ENCODE measurements around the gene C19orf85. TPM values are rescaled to one million over a fixed set of nuclear protein-coding genes. Genes with fewer than 3 reads are reported as not detected.

C19orf85 gene
- total and polyA plus RNA-seq, 12 donors, result not detected

DNA sequence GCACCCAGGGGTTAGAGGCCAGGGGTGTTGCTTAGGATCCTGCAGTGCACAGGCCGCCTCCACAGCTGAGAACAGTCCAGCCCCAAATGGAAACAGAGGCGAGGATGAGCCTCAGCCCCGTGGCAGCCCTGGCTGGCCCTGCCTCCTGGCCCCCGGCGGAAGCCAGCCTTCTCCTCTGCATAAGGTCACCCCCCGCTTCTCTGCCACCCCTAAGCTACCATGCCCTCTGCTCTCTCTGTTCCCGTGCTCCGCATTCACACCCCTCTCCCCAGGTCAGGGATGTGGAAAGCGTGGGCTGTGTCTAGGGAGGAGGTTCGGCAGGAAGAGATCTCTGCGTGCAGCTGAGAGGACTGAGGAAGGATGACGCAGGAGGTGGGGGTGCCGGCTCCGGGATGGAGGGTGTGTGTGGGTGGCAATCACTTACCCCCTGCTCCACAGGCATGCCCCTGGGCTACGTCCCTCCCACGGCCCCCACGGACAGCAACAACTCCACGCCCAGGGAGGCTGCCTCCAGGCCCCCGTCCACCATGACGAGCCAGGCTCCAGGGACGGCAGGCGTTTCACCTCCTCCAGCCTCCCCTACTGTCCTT is 29.7 kb upstream of the C19orf85 start:
- TF ChIP-seq, protein P1, sequence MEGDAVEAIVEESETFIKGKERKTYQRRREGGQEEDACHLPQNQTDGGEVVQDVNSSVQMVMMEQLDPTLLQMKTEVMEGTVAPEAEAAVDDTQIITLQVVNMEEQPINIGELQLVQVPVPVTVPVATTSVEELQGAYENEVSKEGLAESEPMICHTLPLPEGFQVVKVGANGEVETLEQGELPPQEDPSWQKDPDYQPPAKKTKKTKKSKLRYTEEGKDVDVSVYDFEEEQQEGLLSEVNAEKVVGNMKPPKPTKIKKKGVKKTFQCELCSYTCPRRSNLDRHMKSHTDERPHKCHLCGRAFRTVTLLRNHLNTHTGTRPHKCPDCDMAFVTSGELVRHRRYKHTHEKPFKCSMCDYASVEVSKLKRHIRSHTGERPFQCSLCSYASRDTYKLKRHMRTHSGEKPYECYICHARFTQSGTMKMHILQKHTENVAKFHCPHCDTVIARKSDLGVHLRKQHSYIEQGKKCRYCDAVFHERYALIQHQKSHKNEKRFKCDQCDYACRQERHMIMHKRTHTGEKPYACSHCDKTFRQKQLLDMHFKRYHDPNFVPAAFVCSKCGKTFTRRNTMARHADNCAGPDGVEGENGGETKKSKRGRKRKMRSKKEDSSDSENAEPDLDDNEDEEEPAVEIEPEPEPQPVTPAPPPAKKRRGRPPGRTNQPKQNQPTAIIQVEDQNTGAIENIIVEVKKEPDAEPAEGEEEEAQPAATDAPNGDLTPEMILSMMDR (IDR thresholded peaks at IDR 0.05), result no peak
- Histone ChIP-seq H3K27me3 (peaks cover 0 to 25% (median 2%) of the 10 kb centered on the region in 7 donors), H3K4me3 (peak overlapping the region; percentile 2 to 59 (median 50)), H3K9me3 (no peaks in the 10 kb centered on the region), H3K27ac (peak overlapping the region; percentile 80 to 97 (median 89)), H3K4me1 (peaks cover 6 to 39% (median 14%) of the 10 kb centered on the region in 9 donors), H3K36me3 (peaks cover 0 to 34% (median 0%) of the 10 kb centered on the region in 9 donors)
- 22 to 35% methylated on average over 22 of the region's 22 CpGs for WGBS, 2 donors
- intact Hi-C loops (cut with DNase I), result no loop called here
- ATAC-seq (peak; percentile 71 to 92 (median 88)), DNase-seq (peak; percentile 68 to 76)

DNA sequence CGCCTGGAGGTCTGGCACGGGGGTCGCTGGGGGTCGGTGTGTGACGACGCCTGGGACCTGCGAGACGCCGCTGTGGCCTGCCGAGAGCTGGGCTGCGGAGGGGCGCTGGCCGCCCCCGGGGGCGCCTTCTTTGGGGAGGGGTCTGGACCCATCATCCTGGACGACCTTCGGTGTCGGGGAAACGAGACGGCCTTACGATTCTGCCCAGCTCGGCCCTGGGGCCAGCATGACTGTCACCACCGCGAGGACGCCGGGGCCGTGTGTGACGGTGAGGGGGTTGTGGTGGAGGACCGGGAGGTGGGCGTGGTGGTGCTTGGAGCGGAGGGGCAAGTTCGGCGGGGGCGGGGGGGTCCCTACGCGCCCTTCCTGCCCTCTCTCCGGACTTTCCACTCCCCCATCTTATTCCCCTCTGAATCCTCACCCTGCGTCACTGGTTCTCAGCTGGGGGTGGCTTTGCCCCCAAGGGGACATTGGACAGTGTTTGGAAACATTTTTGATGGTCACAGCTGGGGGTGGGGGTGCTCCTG is 29.2 kb upstream of the C19orf85 start:
- Histone ChIP-seq H3K36me3 (peaks cover 0 to 29% (median 0%) of the 10 kb centered on the region in 9 donors), H3K4me3 (peak overlapping the region in 9 of 10 donors; percentile 21 to 59 (median 55)), H3K4me1 (peaks cover 6 to 39% (median 14%) of the 10 kb centered on the region in 9 donors), H3K27me3 (peaks cover 0 to 25% (median 4%) of the 10 kb centered on the region in 7 donors), H3K27ac (peak overlapping the region; percentile 80 to 97 (median 89)), H3K9me3 (no peaks in the 10 kb centered on the region)
- intact Hi-C loops (cut with DNase I), result no loop called here
- TF ChIP-seq, protein P1 (IDR thresholded peaks at IDR 0.05), result no peak
- WGBS, 2 donors, result 19 to 25% methylated on average over 31 to 38 of the region's 38 CpGs
- DNase-seq (no peak), ATAC-seq (peak in 7 of 8 donors; percentile 7 to 52 (median 27))

DNA sequence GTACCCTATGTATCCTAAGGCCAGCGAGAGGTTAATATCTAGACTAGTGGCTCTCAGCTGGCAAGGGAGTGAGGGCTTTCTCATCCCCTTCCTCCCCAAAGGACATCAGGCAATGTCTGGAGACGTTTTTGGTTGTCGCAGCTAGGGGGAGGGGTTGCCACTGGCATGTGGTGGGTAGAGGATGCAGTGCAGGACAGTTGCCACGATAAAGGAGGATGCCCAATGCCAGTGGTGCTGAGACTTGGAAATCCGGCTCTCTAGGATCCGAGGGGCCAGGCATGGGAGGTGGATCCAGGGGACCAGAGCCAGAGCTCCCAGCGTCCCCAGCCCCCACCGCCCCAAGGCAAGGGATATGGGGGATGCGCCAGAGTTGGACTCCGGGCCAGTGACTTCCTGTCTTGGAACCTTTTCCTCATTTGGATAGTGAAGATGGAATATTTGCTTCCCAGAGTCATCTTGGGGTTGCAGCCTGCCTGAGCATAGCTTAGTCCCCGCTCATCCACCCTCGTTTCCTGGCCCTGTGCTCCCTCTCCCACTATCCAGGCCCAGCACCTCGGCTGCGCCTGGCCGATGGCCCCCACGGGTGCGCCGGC is 28.6 kb upstream of the C19orf85 start:
- Histone ChIP-seq H3K4me1 (peaks cover 6 to 42% (median 14%) of the 10 kb centered on the region in 9 donors), H3K27me3 (peaks cover 0 to 25% (median 4%) of the 10 kb centered on the region in 7 donors), H3K9me3 (no peaks in the 10 kb centered on the region), H3K36me3 (peaks cover 0 to 23% (median 0%) of the 10 kb centered on the region in 9 donors), H3K27ac (peak overlapping the region; percentile 80 to 97 (median 89)), H3K4me3 (peak overlapping the region in 9 of 10 donors; percentile 21 to 59 (median 55))
- TF ChIP-seq, protein P1 (IDR thresholded peaks at IDR 0.05), result peak in 1 of 9 donors; percentile 7
- intact Hi-C loops (cut with DNase I), result no loop called here
- WGBS, 2 donors, result 31 to 33% methylated on average over 18 of the region's 18 CpGs
- peak in 7 of 8 donors; percentile 5 to 32 (median 21) for ATAC-seq
- DNase-seq, result peak in 1 of 2 donors; percentile 57

DNA sequence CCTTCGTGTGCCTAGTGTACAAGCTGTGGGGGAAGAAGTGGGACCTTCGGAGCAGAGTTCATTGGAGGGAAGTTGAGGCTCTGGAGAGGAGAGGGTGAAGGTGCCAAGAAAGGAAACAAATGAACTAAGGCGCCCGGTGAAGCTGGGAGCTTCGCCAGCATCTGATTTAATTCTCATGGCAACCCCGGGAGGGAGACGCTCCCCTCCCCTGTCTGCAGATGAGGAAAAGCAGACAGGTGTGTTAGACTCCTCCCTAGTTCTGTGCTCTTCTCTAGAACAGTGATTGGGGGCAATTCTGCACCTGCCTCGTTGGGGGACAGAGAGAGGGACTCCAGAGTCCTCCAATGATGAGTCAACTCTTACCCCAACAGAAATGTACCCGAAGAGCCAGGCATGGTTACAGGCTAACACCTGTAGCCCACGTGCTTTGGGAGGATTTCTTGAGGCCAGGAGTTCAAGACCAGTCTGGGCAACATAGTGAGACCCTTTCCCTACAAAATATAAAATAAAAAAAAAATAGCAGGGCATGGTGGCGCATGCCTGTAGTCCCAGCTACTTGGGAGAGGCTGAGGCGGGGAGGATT is 27.9 kb upstream of the C19orf85 start:
- TF ChIP-seq, protein P1 (IDR thresholded peaks at IDR 0.05), result no peak
- Histone ChIP-seq H3K4me1 (peaks cover 10 to 48% (median 20%) of the 10 kb centered on the region in 9 donors), H3K4me3 (no peak overlapping the region), H3K36me3 (peaks cover 0 to 16% (median 0%) of the 10 kb centered on the region in 9 donors), H3K27ac (peak overlapping the region in 7 of 10 donors; percentile 12 to 96 (median 88)), H3K9me3 (no peaks in the 10 kb centered on the region), H3K27me3 (peaks cover 0 to 25% (median 4%) of the 10 kb centered on the region in 7 donors)
- ATAC-seq (no peak), DNase-seq (no peak)
- WGBS, 2 donors, result 54% methylated on average over 12 of the region's 12 CpGs
- intact Hi-C loops (cut with DNase I), result no loop called here

Data from heart right ventricle (tissue), 16 donors.